GM12878 (cell line): ENCODE results near the gene SEC14L1.

ENCODE experiments used
- BHLHE40 ChIP-seq, 2 experiments: fragments of 450-650 bp in 1 of 2; IDR thresholded peaks; 2 replicates each; pipeline ENCODE4 v1.6.1; 2011 to 2017; ENCODE audit warnings: low read depth in 2 of 2, borderline replicate concordance in 1 of 2, improper control_type of control experiment in 1 of 2, low read length in 1 of 2, mild to moderate bottlenecking in 1 of 2
- CTCF ChIP-seq, 3 experiments: IDR thresholded peaks in 2 of 3; conservative IDR thresholded peaks in 1 of 3; 2 replicates each; pipeline ENCODE4 v1.5.1; 2011; ENCODE audit warnings: low read depth in 3 of 3, low read length in 3 of 3, mild to moderate bottlenecking in 3 of 3, control low read depth in 2 of 3, moderate library complexity in 2 of 3, inconsistent platforms in 1 of 3, mixed read lengths in 1 of 3; ENCODE audit not compliant: control insufficient read depth in 2 of 3, insufficient read depth in 1 of 3; ENCODE audit errors: extremely low read depth in 1 of 3
- E4F1 ChIP-seq: fragments of 450-650 bp; IDR thresholded peaks from 2 replicates; pipeline ENCODE4 v1.6.1; 2018; ENCODE audit warnings: borderline replicate concordance, mild to moderate bottlenecking; ENCODE audit not compliant: partially characterized antibody
- EP300 ChIP-seq, 2 experiments: fragments of 150-350 bp in 1 of 2; IDR thresholded peaks; 2 replicates each; pipeline ENCODE4 v1.6.1; 2011 to 2012; ENCODE audit warnings: low read depth in 2 of 2, low read length in 2 of 2, borderline replicate concordance in 1 of 2, improper control_type of control experiment in 1 of 2, inconsistent platforms in 1 of 2; ENCODE audit not compliant: control insufficient read depth in 1 of 2
- GABPA ChIP-seq: IDR thresholded peaks from 2 replicates; pipeline ENCODE4 v1.6.1; 2014; ENCODE audit warnings: antibody characterized with exemption, low read depth, mild to moderate bottlenecking, inconsistent platforms
- MYC ChIP-seq: IDR thresholded peaks from 2 replicates; pipeline ENCODE4 v1.6.1; 2011; ENCODE audit warnings: mild to moderate bottlenecking, low read length, moderate library complexity, inconsistent platforms; ENCODE audit not compliant: insufficient read depth, insufficient replicate concordance, insufficient read length, severe bottlenecking
- YY1 ChIP-seq: IDR thresholded peaks from 2 replicates; pipeline ENCODE4 v1.6.1; 2011; ENCODE audit warnings: low read depth, mild to moderate bottlenecking, low read length
- ZNF217 ChIP-seq: fragments of 450-650 bp; IDR thresholded peaks from 2 replicates; pipeline ENCODE4 v1.6.1; 2017; ENCODE audit warnings: antibody characterized with exemption, mild to moderate bottlenecking

- no peak for TF ChIP-seq EP300 (IDR thresholded peaks at IDR 0.05; ENCODE audit: borderline replicate concordance in 1 of 2, control insufficient read depth in 1 of 2, low read depth in 2 of 2, low read length in 2 of 2)
- no peak for TF ChIP-seq GABPA
- TF ChIP-seq ZNF217: no peak
- no peak for TF ChIP-seq MYC
- TF ChIP-seq CTCF (IDR thresholded peaks at IDR 0.05 in 2 of 3, conservative IDR thresholded peaks at IDR 0.05 in 1 of 3; ENCODE audit: control insufficient read depth in 2 of 3, extremely low read depth in 1 of 3, insufficient read depth in 1 of 3, low read depth in 3 of 3, low read length in 3 of 3): no peak
- no peak for TF ChIP-seq YY1
- no peak for TF ChIP-seq E4F1
- no peak for TF ChIP-seq BHLHE40 (IDR thresholded peaks at IDR 0.05; ENCODE audit: borderline replicate concordance in 1 of 2, low read depth in 2 of 2, low read length in 1 of 2)
Measured at GRCh38 chr17:77210331-77210730, 69.6 kb downstream of the SEC14L1 start.
